B cell (primary cell): Measurements from ENCODE around the gene ATP5F1A.

Experiments used
- CTCF ChIP-seq: fragments of 200-600 bp; IDR thresholded peaks from one replicate; pipeline ENCODE4 v1.8.0; 2022; ENCODE audit warnings: antibody characterized with exemption, mild to moderate bottlenecking
- EZH2 ChIP-seq: IDR thresholded peaks from 2 replicates; pipeline ENCODE4 v1.6.1; 2012; ENCODE audit warnings: borderline replicate concordance, low read depth, mild to moderate bottlenecking, moderate library complexity, low read length; ENCODE audit not compliant: insufficient read depth, poor library complexity, severe bottlenecking

- TF ChIP-seq EZH2 (no peak), CTCF (no peak)
Measured at GRCh38 chr18:46050268-46050667, 47.8 kb downstream of the ATP5F1A start.
